Transverse colon (tissue), 3 donors: Measurements from ENCODE around the gene ROCK2.

Experiments
- CTCF ChIP-seq, 5 experiments: fragments of 200-600 bp in 3 of 5; fragments of 450-650 bp in 2 of 5; sonication (generic) in 3 of 5; IDR thresholded peaks; 1 replicate in 2 of 5; 2 replicates in 3 of 5; pipeline ENCODE4 v1.5.1; 2016 to 2017; ENCODE audit warnings: antibody characterized with exemption in 5 of 5, inconsistent platforms in 3 of 5, mild to moderate bottlenecking in 2 of 5, moderate library complexity in 1 of 5
- EP300 ChIP-seq: sonication (generic); formaldehyde crosslinking; IDR thresholded peaks from one replicate; pipeline ENCODE4 v1.6.1; 2017; ENCODE audit warnings: antibody characterized with exemption, low read depth

- TF ChIP-seq EP300 (no peak), CTCF (IDR thresholded peaks at IDR 0.05) (no peak)
Measured at GRCh38 chr2:11140492-11140891, 203.9 kb downstream of the ROCK2 start.
